Heart left ventricle (tissue), 16 donors: ENCODE measurements around the gene TMTC4. TPM values are rescaled to one million over a fixed set of nuclear protein-coding genes. Genes with fewer than 3 reads are reported as not detected.

ENCODE experiments used
- ATAC-seq, 4 donors: fragments of 200-7000 bp; cut with Tn5 transposase; one replicate each; pipeline ENCODE4 v1.9.1; 2020 to 2022; ENCODE audit warnings: moderate library complexity in 4 of 4, mild to moderate bottlenecking in 3 of 4, moderate number of reproducible peaks in 1 of 4
- DNase-seq, 5 donors: peaks; one replicate each; pipeline ENCODE4 v3.0.0-alpha.2; 2020
- H3K27ac ChIP-seq, 12 donors: fragments of 200-600 bp; sonication (generic) in 4 of 12; one replicate each; pipeline versions ENCODE4 v1.5.0 to v1.8.0; 2016 to 2022; ENCODE audit warnings: mild to moderate bottlenecking in 2 of 12
- H3K27me3 ChIP-seq, 9 donors: fragments of 200-600 bp; sonication (generic) in 2 of 9; one replicate each; pipeline versions ENCODE4 v1.5.1 to v1.8.0; 2016 to 2022; ENCODE audit warnings: mild to moderate bottlenecking in 3 of 9
- H3K36me3 ChIP-seq, 9 donors: fragments of 200-600 bp; sonication (generic) in 2 of 9; one replicate each; pipeline versions ENCODE4 v1.5.0 to v1.8.0; 2018 to 2022; ENCODE audit warnings: mild to moderate bottlenecking in 2 of 9
- H3K4me1 ChIP-seq, 12 donors: fragments of 200-600 bp; sonication (generic) in 4 of 12; one replicate each; pipeline versions ENCODE4 v1.5.0 to v1.8.0; 2016 to 2022; ENCODE audit warnings: mild to moderate bottlenecking in 3 of 12
- H3K4me3 ChIP-seq, 12 donors: fragments of 200-600 bp; sonication (generic) in 4 of 12; one replicate each; pipeline versions ENCODE4 v1.5.0 to v1.8.0; 2017 to 2022; ENCODE audit warnings: mild to moderate bottlenecking in 9 of 12, moderate library complexity in 4 of 12
- H3K9me3 ChIP-seq, 12 donors: fragments of 200-600 bp; sonication (generic) in 4 of 12; one replicate each; pipeline versions ENCODE4 v1.5.0 to v1.8.0; 2016 to 2022; ENCODE audit warnings: mild to moderate bottlenecking in 1 of 12
- CTCF ChIP-seq, 12 donors: fragments of 200-600 bp; sonication (generic) in 4 of 12; IDR thresholded peaks; one replicate each; pipeline versions ENCODE4 v1.5.0 to v1.8.0; 2018 to 2022; ENCODE audit warnings: antibody characterized with exemption in 12 of 12, mild to moderate bottlenecking in 5 of 12
- POLR2A ChIP-seq, 2 donors: fragments of 450-650 bp; IDR thresholded peaks; one replicate each; pipeline ENCODE4 v1.6.1; 2017; ENCODE audit warnings: antibody characterized with exemption in 2 of 2, mild to moderate bottlenecking in 2 of 2, moderate library complexity in 2 of 2
- WGBS, 4 donors: extraction: QIAGEN DNeasy Blood & Tissue Kit in 2 of 4; methylation state at CpG; one replicate each; pipeline versions ENCODE4 v1.1.5 to v1.1.7; 2013 to 2018; 5-methylcytosine and 5-hydroxymethylcytosine counted together
- intact Hi-C, 10 donors: fragments of 100-400 bp; cut with DNase I; formaldehyde crosslinking; loops; one replicate each; pipeline versions ENCODE4 v1.11.1 to v1.14.2; 2022
- polyA plus RNA-seq, 2 donors: library from polyadenylated mRNA; stranded (reverse); fragments of 200-250 nt; gene quantifications; one replicate each; pipeline ENCODE4 v1.2.3, GENCODE V29; 2013
- total RNA-seq, 9 donors: library from RNA; depleted of rRNA in 2 of 9; stranded (reverse); fragments of >200 nt in 2 of 9; fragmentation: NEBNext Ultra II Directional in 3 of 9; extraction: Animal tissue kit (Norgen Biotek cat#: 25700) in 3 of 9; gene quantifications; one replicate each; pipeline versions ENCODE4 v1.1.0 to v1.2.4, GENCODE V29; 2016 to 2023
- donor health status: ischemic (EF 13 %, LVEDD 7.1; RV severe dilation, severe dysfunction).
- donor health status: healthy with polysubstance abuse.
- donor health status: DM: no; HTN: yes; CAD: no.
- donor health status: DM: no; HTN: no; CAD: no.
- donor health status: ischemic (EF 25% LVEDD 6.9; RV normal size, moderate dysfunction).
- donor health status: ischemic (EF 25% LVEDD 5.7; RV mildly dilated, moderate dysfunction).
- donor health status: healthy.
- donor health status: DM: yes; HTN: yes; CAD: no.
- donor health status: ischemic (EF 35%, LVEDD 5.7; RV mildly dilated, moderate dysfunction).
- donor health status: nonischemic (EF 11% LVEDD 7.7; RV severe dilation, severe dysfunction).
- donor health status: DM: yes; HTN: yes; CAD: no.
- donor health status: PGD.
- donor health status: ischemic (EF 29% LVEDD 5.4; RV normal size, mild dysfunction).
- donor health status: nonischemic (EF 23%, LVEDD 6.1; RV moderate dilation, normal function).

The TMTC4 gene
- total and polyA plus RNA-seq, 11 donors = 2.4 to 10.3 (median 6.2) TPM

- DNase-seq (no peak), ATAC-seq (no peak)
- Histone ChIP-seq H3K4me3 (peak overlapping the region; percentile 27 to 96 (median 76)), H3K4me1 (peaks cover 0 to 20% (median 12%) of the 10 kb centered on the region in 12 donors), H3K36me3 (peaks cover 0 to 21% (median 8%) of the 10 kb centered on the region in 9 donors), H3K27ac (peak overlapping the region in 5 of 12 donors; percentile 42 to 92 (median 73)), H3K9me3 (peaks cover 0 to 3% (median 0%) of the 10 kb centered on the region in 12 donors), H3K27me3 (no peaks in the 10 kb centered on the region)
- no peak for TF ChIP-seq POLR2A (IDR thresholded peaks at IDR 0.05)
- TF ChIP-seq CTCF (IDR thresholded peaks at IDR 0.05) = no peak
- intact Hi-C loops = loop anchor here in 2 of 10 donors (5.0 to 10.0 kb wide), 3 partner anchors 586 to 1169 kb away; partner anchors contain the start of genes PCCA (in 1 of the 2) and TM9SF2 (in 1 of the 2)
- WGBS, 4 donors = 30 to 45% (median 40%) methylated on average over 6 to 11 of the region's 11 CpGs
Observed at GRCh38 chr13:100673376-100673712, 1.3 kb downstream of the TMTC4 start.

- no peaks in the 10 kb centered on the region for H3K27me3 ChIP-seq
- no peaks in the 10 kb centered on the region for H3K9me3 ChIP-seq
- DNase-seq (no peak), ATAC-seq (no peak)
- TF ChIP-seq POLR2A (IDR thresholded peaks at IDR 0.05) (no peak), CTCF (IDR thresholded peaks at IDR 0.05) (no peak)
- no peak overlapping the region for H3K4me3 ChIP-seq
- intact Hi-C loops = loop anchor here in 2 of 10 donors (5.0 to 10.0 kb wide), 3 partner anchors 584 to 1167 kb away; partner anchors contain the start of genes PCCA (in 1 of the 2) and TM9SF2 (in 1 of the 2)
- H3K4me1 ChIP-seq = peaks cover 0 to 20% (median 12%) of the 10 kb centered on the region in 12 donors
- H3K36me3 ChIP-seq = peaks cover 0 to 39% (median 25%) of the 10 kb centered on the region in 9 donors
- H3K27ac ChIP-seq = no peak overlapping the region
- 88 to 92% (median 89%) methylated on average over 11 of the region's 11 CpGs for WGBS, 4 donors
Observed at GRCh38 chr13:100671389-100672182, 3.0 kb downstream of the TMTC4 start.

GRCh38 chr13:100668408-100668807 lies 6.2 kb downstream of the TMTC4 start:
- Histone ChIP-seq H3K36me3 (peaks cover 0 to 71% (median 46%) of the 10 kb centered on the region in 9 donors), H3K4me1 (peaks cover 0 to 9% (median 4%) of the 10 kb centered on the region in 12 donors), H3K9me3 (no peaks in the 10 kb centered on the region), H3K4me3 (no peak overlapping the region), H3K27ac (no peak overlapping the region), H3K27me3 (no peaks in the 10 kb centered on the region)
- intact Hi-C loops = no loop called here
- 89 to 95% (median 94%) methylated on average over 7 of the region's 7 CpGs for WGBS, 4 donors
- ATAC-seq = no peak
- no peak for DNase-seq
- TF ChIP-seq POLR2A (IDR thresholded peaks at IDR 0.05) (no peak), CTCF (IDR thresholded peaks at IDR 0.05) (no peak)

- Histone ChIP-seq H3K4me1 (peaks cover 0 to 4% (median 0%) of the 10 kb centered on the region in 12 donors), H3K27me3 (no peaks in the 10 kb centered on the region), H3K9me3 (no peaks in the 10 kb centered on the region), H3K36me3 (peaks cover 0 to 76% (median 49%) of the 10 kb centered on the region in 9 donors), H3K27ac (no peak overlapping the region), H3K4me3 (no peak overlapping the region)
- DNase-seq (no peak), ATAC-seq (no peak)
- no peak for TF ChIP-seq CTCF (IDR thresholded peaks at IDR 0.05)
- no peak for TF ChIP-seq POLR2A (IDR thresholded peaks at IDR 0.05)
- WGBS, 4 donors = 94 to 98% (median 95%) methylated on average over 9 of the region's 9 CpGs
- intact Hi-C loops = no loop called here
Observed at GRCh38 chr13:100667894-100668293, 6.7 kb downstream of the TMTC4 start.
